ENCODE measurements around the gene ANKRD27.

DNA sequence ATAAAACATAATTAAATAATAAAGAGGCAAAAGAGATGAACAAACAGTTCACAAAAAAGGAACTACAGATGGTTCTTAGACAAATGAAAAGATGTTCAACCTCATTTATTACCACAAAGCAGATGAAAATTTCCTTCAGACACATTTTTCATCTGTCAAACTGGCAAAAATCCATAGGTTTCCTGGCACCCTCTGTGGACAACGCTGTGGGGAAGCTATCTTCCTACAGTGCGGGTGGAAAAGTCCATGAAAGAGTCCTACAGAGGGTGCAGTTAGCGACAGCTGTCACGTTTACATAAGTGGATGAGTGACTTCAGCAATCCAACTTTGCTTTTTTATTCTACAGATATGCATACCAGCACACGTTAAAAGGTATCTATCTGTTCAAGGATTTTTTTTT, 124.3 kb downstream of the ANKRD27 start:
- TF ChIP-seq, protein P1, sequence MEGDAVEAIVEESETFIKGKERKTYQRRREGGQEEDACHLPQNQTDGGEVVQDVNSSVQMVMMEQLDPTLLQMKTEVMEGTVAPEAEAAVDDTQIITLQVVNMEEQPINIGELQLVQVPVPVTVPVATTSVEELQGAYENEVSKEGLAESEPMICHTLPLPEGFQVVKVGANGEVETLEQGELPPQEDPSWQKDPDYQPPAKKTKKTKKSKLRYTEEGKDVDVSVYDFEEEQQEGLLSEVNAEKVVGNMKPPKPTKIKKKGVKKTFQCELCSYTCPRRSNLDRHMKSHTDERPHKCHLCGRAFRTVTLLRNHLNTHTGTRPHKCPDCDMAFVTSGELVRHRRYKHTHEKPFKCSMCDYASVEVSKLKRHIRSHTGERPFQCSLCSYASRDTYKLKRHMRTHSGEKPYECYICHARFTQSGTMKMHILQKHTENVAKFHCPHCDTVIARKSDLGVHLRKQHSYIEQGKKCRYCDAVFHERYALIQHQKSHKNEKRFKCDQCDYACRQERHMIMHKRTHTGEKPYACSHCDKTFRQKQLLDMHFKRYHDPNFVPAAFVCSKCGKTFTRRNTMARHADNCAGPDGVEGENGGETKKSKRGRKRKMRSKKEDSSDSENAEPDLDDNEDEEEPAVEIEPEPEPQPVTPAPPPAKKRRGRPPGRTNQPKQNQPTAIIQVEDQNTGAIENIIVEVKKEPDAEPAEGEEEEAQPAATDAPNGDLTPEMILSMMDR (IDR thresholded peaks at IDR 0.05), result no peak
- TF ChIP-seq POLR2A (IDR thresholded peaks at IDR 0.05), result no peak

Measured in heart left ventricle (tissue), 13 donors.